ENCODE data around the gene TECPR2. TPM values are rescaled to one million over a fixed set of nuclear protein-coding genes. Genes with fewer than 3 reads are reported as not detected.
A peak's percentile ranks its signal among the peaks of the same experiment; 100 is the strongest.

Gene TECPR2
- total RNA-seq, 1 experiment from 2014 or later = 29.7 TPM

DNA sequence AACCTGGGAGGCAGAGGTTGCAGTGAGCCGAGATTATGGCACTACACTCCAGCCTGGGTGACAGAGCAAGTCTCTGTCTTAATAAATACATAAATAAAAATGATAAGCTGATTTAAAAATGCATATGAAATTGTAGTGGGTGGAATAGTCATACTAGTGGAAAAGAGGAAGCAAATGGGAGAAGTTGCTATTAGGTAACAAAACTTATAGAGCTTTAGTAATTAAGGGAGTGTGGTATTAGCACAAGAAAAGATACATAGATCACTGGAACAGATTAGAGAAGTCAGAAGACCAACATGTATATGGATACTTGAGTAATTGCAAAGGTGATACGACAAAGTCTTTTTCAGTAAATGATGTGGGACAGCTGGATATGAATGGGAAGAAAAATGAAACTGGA lies 26.5 kb downstream of the TECPR2 start:
- Histone ChIP-seq H4K20me1 (ENCODE audit: insufficient read depth) (no peaks in the 10 kb centered on the region), H3K27me3 (ENCODE audit: insufficient read depth, low read depth) (no peaks in the 10 kb centered on the region), H3F3A (ENCODE audit: insufficient read depth, low read depth) (peaks cover 3% of the 10 kb centered on the region; the same call in 1 of the 2 replicates), H3K79me2 (ENCODE audit: low read depth) (no peaks in the 10 kb centered on the region), H3K36me3 (ENCODE audit: low read depth) (0 out of 2 replicates have a peak, but pooled peaks cover 4% of the 10 kb centered on the region), H3K9me3 (ENCODE audit: insufficient read depth, low read depth) (no peaks in the 10 kb centered on the region), H3K9me2 (ENCODE audit: insufficient read depth) (no peaks in the 10 kb centered on the region), H3K4me1 (replicated peaks; ENCODE audit: insufficient read depth) (peaks cover 11% of the 10 kb centered on the region), H3K4me2 (no peak overlapping the region), H3K4me3 (no peak overlapping the region), H3K27ac (peak overlapping the region; percentile 61; the same call in 1 of the 2 replicates), H2AFZ (no peak overlapping the region)
- ChIA-PET CTCF (interaction anchor here (0.6 to 0.7 kb wide), 2 partner anchors 391 to 833 kb away, joined by 3 to 7 read pairs; no protein-coding TSS in a partner anchor), POLR2A (ENCODE audit: unreplicated experiment) (no interaction called here)
- intact Hi-C loops (cut with micrococcal nuclease; ENCODE audit: unreplicated experiment) = no loop called here
- BruUV-seq (replicated peaks) = no TSS peak
- TF ChIP-seq EZH2 (IDR thresholded peaks at IDR 0.05; ENCODE audit: low read depth) = no peak
- TF ChIP-seq, protein P1, sequence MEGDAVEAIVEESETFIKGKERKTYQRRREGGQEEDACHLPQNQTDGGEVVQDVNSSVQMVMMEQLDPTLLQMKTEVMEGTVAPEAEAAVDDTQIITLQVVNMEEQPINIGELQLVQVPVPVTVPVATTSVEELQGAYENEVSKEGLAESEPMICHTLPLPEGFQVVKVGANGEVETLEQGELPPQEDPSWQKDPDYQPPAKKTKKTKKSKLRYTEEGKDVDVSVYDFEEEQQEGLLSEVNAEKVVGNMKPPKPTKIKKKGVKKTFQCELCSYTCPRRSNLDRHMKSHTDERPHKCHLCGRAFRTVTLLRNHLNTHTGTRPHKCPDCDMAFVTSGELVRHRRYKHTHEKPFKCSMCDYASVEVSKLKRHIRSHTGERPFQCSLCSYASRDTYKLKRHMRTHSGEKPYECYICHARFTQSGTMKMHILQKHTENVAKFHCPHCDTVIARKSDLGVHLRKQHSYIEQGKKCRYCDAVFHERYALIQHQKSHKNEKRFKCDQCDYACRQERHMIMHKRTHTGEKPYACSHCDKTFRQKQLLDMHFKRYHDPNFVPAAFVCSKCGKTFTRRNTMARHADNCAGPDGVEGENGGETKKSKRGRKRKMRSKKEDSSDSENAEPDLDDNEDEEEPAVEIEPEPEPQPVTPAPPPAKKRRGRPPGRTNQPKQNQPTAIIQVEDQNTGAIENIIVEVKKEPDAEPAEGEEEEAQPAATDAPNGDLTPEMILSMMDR (conservative IDR thresholded peaks at IDR 0.05) = no peak
- DNase-seq = no peak

DNA sequence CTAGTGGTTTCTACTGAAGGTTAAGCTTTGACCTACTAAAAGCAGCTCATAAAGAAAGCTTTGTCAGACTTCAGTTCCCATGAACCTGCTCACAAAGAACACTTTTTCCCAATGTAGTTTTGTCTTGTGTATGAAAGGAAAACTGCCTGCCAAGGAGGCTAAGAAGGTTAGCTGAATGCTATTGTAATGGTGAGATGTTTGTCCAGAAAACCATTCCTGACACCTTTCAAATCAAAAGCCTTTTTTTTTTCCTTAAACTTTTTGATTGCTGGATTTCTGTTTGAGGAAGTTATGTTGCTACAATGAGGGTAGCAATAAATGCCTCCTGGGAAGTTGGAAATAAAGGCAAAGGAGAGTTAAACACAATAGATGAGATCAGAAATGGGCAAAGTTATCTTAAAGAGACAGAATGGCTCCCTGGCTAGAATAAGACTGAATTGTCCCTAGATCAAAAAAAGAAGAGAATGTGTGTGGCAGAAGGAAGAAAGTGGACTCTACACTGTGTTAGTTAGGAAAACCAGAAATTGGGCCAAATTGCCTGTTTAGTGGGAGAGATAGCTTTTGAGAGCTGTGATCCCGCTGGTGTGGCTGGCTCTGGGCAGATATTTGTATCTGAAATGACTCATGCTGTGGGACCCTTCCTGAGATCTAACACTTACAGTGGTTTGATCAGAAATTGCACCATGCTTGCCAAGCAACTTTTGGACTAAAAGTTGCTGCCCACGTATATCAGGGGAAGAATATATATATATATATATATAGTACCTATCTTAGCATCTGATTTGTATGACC lies 27.5 kb downstream of the TECPR2 start:
- Histone ChIP-seq H3K9me3 (ENCODE audit: insufficient read depth, low read depth) (no peaks in the 10 kb centered on the region), H3K27me3 (ENCODE audit: insufficient read depth, low read depth) (no peaks in the 10 kb centered on the region), H4K20me1 (ENCODE audit: insufficient read depth) (no peaks in the 10 kb centered on the region), H3K27ac (peak overlapping the region; percentile 61), H3F3A (ENCODE audit: insufficient read depth, low read depth) (peaks cover 3% of the 10 kb centered on the region; the same call in 1 of the 2 replicates), H3K79me2 (ENCODE audit: low read depth) (no peaks in the 10 kb centered on the region), H3K9me2 (ENCODE audit: insufficient read depth) (no peaks in the 10 kb centered on the region), H3K4me3 (no peak overlapping the region), H3K36me3 (ENCODE audit: low read depth) (0 out of 2 replicates have a peak, but pooled peaks cover 4% of the 10 kb centered on the region), H3K4me1 (replicated peaks; ENCODE audit: insufficient read depth) (peaks cover 11% of the 10 kb centered on the region), H2AFZ (no peak overlapping the region), H3K4me2 (0 out of 2 replicates have a peak overlapping the region, but pooled peaks have one; percentile 0)
- ChIA-PET POLR2A (ENCODE audit: unreplicated experiment) (no interaction called here), CTCF (no interaction called here)
- DNase-seq = peak in 1 of 2 experiments; percentile 56
- no peak for TF ChIP-seq EZH2 (IDR thresholded peaks at IDR 0.05; ENCODE audit: low read depth)
- BruUV-seq (replicated peaks) = no TSS peak
- intact Hi-C loops (cut with micrococcal nuclease; ENCODE audit: unreplicated experiment) = no loop called here

DNA sequence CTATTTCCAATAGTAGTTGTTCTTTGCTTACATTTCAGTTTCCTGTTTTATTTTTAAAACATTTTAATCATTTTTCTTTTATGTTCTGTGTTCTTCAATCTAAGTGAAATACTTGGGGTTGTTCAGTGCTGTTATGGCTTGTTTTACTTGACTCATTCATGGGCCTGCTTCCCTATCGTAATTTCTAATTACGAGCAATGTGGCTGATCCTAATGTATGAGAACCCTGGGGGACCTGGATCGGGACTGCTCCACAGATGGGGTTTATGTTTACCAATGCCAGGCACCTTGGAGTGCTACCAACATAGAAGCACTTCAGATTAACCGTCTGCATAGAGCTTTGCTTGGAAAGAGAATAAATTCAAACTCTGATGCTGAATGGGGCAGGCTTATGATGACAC lies 29.8 kb downstream of the TECPR2 start:
- no peaks in the 10 kb centered on the region for H4K20me1 ChIP-seq (ENCODE audit: insufficient read depth)
- H3F3A ChIP-seq (ENCODE audit: insufficient read depth, low read depth) = peaks cover 3% of the 10 kb centered on the region; the same call in 1 of the 2 replicates
- CTCF ChIA-PET = interaction anchor here (0.5 kb wide), 1 partner anchor 68 kb away, joined by 4 read pairs; no protein-coding TSS in a partner anchor
- H3K27ac ChIP-seq = no peak overlapping the region
- no peaks in the 10 kb centered on the region for H3K79me2 ChIP-seq (ENCODE audit: low read depth)
- H3K4me2 ChIP-seq = no peak overlapping the region
- no peak for DNase-seq
- no peaks in the 10 kb centered on the region for H3K9me2 ChIP-seq (ENCODE audit: insufficient read depth)
- H3K4me1 ChIP-seq (replicated peaks; ENCODE audit: insufficient read depth) = peaks cover 11% of the 10 kb centered on the region
- intact Hi-C loops (cut with micrococcal nuclease; ENCODE audit: unreplicated experiment) = no loop called here
- BruUV-seq (replicated peaks) = no TSS peak
- no peak overlapping the region for H3K4me3 ChIP-seq
- POLR2A ChIA-PET (ENCODE audit: unreplicated experiment) = interaction anchor here (0.6 kb wide), 1 partner anchor 1136 kb away, joined by 5 read pairs; the partner anchor contains the start of gene TRMT61A
- H3K27me3 ChIP-seq (ENCODE audit: insufficient read depth, low read depth) = no peaks in the 10 kb centered on the region
- peaks cover 14% of the 10 kb centered on the region for H3K36me3 ChIP-seq (ENCODE audit: low read depth)
- no peak for TF ChIP-seq EZH2 (IDR thresholded peaks at IDR 0.05; ENCODE audit: low read depth)
- TF ChIP-seq, protein P1 (conservative IDR thresholded peaks at IDR 0.05) = no peak
- 0 out of 2 replicates have a peak, but pooled peaks cover 4% of the 10 kb centered on the region for H3K9me3 ChIP-seq (ENCODE audit: insufficient read depth, low read depth)
- no peak overlapping the region for H2AFZ ChIP-seq

Data from PC-9 (cell line).